Tibial artery (tissue), 4 donors: ENCODE results near the gene SEC61B.

ENCODE experiments used
- DNase-seq, 2 donors: peaks; one replicate each; pipeline ENCODE4 v3.0.0-alpha.2; 2019
- H3K27ac ChIP-seq, 2 donors: fragments of 200-600 bp; sonication (generic) in 1 of 2; 1 replicate in 1 of 2; 2 replicates in 1 of 2; pipeline ENCODE4 v1.5.1; 2018 to 2019; ENCODE audit warnings: mild to moderate bottlenecking in 1 of 2
- H3K27me3 ChIP-seq, 2 donors: fragments of 200-600 bp; sonication (generic) in 1 of 2; one replicate each; pipeline versions ENCODE4 v1.5.1 to v1.6.0; 2016 to 2019
- H3K36me3 ChIP-seq, 3 donors: fragments of 200-600 bp; sonication (generic) in 2 of 3; one replicate each; pipeline ENCODE4 v1.5.1; 2016 to 2019; ENCODE audit warnings: mild to moderate bottlenecking in 2 of 3
- H3K4me1 ChIP-seq, 4 donors: fragments of 200-600 bp; sonication (generic) in 2 of 4; 1 replicate in 3 of 4; 2 replicates in 1 of 4; pipeline ENCODE4 v1.5.1; 2016 to 2019
- H3K4me3 ChIP-seq, 2 donors: fragments of 200-600 bp; sonication (generic) in 1 of 2; 1 replicate in 1 of 2; 2 replicates in 1 of 2; pipeline ENCODE4 v1.5.1; 2018 to 2019; ENCODE audit warnings: mild to moderate bottlenecking in 2 of 2
- H3K9me3 ChIP-seq, 3 donors: fragments of 200-600 bp; sonication (generic) in 1 of 3; one replicate each; pipeline ENCODE4 v1.5.1; 2016 to 2019
- CTCF ChIP-seq, 2 experiments: fragments of 200-600 bp in 1 of 2; fragments of 450-650 bp in 1 of 2; IDR thresholded peaks; one replicate each; pipeline ENCODE4 v1.5.1; 2017 to 2019; ENCODE audit warnings: antibody characterized with exemption in 2 of 2, mild to moderate bottlenecking in 1 of 2, moderate library complexity in 1 of 2
- intact Hi-C: fragments of 100-400 bp; cut with DNase I; formaldehyde crosslinking; loops from one replicate; pipeline ENCODE4 v1.15.0; 2023; ENCODE audit warnings: low total_unique reads

Gene SEC61B

GRCh38 chr9:99251157-99251556, 29.1 kb downstream of the SEC61B start:
- intact Hi-C loops, result no loop called here
- Histone ChIP-seq H3K36me3 (no peaks in the 10 kb centered on the region), H3K4me1 (no peaks in the 10 kb centered on the region), H3K9me3 (no peaks in the 10 kb centered on the region), H3K4me3 (no peak overlapping the region), H3K27me3 (no peaks in the 10 kb centered on the region), H3K27ac (no peak overlapping the region)
- TF ChIP-seq CTCF (IDR thresholded peaks at IDR 0.05), result no peak
- no peak for DNase-seq

- Histone ChIP-seq H3K36me3 (no peaks in the 10 kb centered on the region), H3K27ac (no peak overlapping the region)
- no peak for TF ChIP-seq CTCF (IDR thresholded peaks at IDR 0.05)
Measured at GRCh38 chr9:99253134-99253533, 31.1 kb downstream of the SEC61B start.

GRCh38 chr9:99253772-99254431, 31.8 kb downstream of the SEC61B start:
- Histone ChIP-seq H3K27ac (no peak overlapping the region), H3K9me3 (no peaks in the 10 kb centered on the region), H3K27me3 (no peaks in the 10 kb centered on the region), H3K4me3 (no peak overlapping the region), H3K36me3 (no peaks in the 10 kb centered on the region), H3K4me1 (peaks cover 0 to 2% (median 0%) of the 10 kb centered on the region in 4 donors)
- intact Hi-C loops, result no loop called here
- no peak for TF ChIP-seq CTCF (IDR thresholded peaks at IDR 0.05)
- DNase-seq, result no peak

More at GRCh38 chr9:99253134-99253533, 31.1 kb downstream of the SEC61B start:
- no peak for DNase-seq
- H3K27me3 ChIP-seq, result no peaks in the 10 kb centered on the region
- no peaks in the 10 kb centered on the region for H3K9me3 ChIP-seq
- intact Hi-C loops, result no loop called here
- H3K4me3 ChIP-seq, result no peak overlapping the region
- H3K4me1 ChIP-seq, result no peaks in the 10 kb centered on the region

GRCh38 chr9:99255651-99256050, 33.6 kb downstream of the SEC61B start:
- intact Hi-C loops, result no loop called here
- DNase-seq, result no peak
- no peak for TF ChIP-seq CTCF (IDR thresholded peaks at IDR 0.05)
- Histone ChIP-seq H3K36me3 (no peaks in the 10 kb centered on the region), H3K27ac (no peak overlapping the region), H3K4me3 (no peak overlapping the region), H3K27me3 (no peaks in the 10 kb centered on the region), H3K9me3 (no peaks in the 10 kb centered on the region), H3K4me1 (peaks cover 0 to 16% (median 5%) of the 10 kb centered on the region in 4 donors)

- intact Hi-C loops, result no loop called here
- no peak overlapping the region for H3K27ac ChIP-seq
Measured at GRCh38 chr9:99257723-99258389, 35.8 kb downstream of the SEC61B start.

More at GRCh38 chr9:99257723-99258389, 35.8 kb downstream of the SEC61B start:
- Histone ChIP-seq H3K36me3 (no peaks in the 10 kb centered on the region), H3K4me3 (no peak overlapping the region), H3K9me3 (no peaks in the 10 kb centered on the region), H3K27me3 (no peaks in the 10 kb centered on the region), H3K4me1 (peaks cover 0 to 16% (median 5%) of the 10 kb centered on the region in 4 donors)
- TF ChIP-seq CTCF (IDR thresholded peaks at IDR 0.05), result no peak
- no peak for DNase-seq
